Astrocyte (in vitro differentiated cells and primary cell): Measurements from ENCODE around the gene XYLT1. TPM values are rescaled to one million over a fixed set of nuclear protein-coding genes. Genes with fewer than 3 reads are reported as not detected.

Experiments used
- DNase-seq: peaks from one replicate; pipeline ENCODE4 v3.0.0-alpha.2; 2010; ENCODE audit warnings: low read depth
- FAIRE-seq: peaks from 2 replicates; lab custom pipeline; 2011; peaks lifted over from hg19 to GRCh38; lab: Jason Lieb, UNC
- H2AFZ ChIP-seq: 2 replicates; pipeline ENCODE4 v1.6.0; 2012; ENCODE audit warnings: low read depth, low read length, inconsistent platforms
- H3K27ac ChIP-seq: 2 replicates; pipeline ENCODE4 v1.5.1; 2011; ENCODE audit warnings: low read depth, low read length, inconsistent platforms
- H3K27me3 ChIP-seq: 2 replicates; pipeline ENCODE4 v1.6.0; 2011; ENCODE audit warnings: low read length, inconsistent platforms; ENCODE audit not compliant: insufficient read depth
- H3K36me3 ChIP-seq: 2 replicates; pipeline ENCODE4 v1.5.1; 2011; ENCODE audit warnings: low read length, inconsistent platforms; ENCODE audit not compliant: insufficient read depth
- H3K4me1 ChIP-seq: 2 replicates; pipeline ENCODE4 v1.5.1; 2011; ENCODE audit warnings: low read length, inconsistent platforms; ENCODE audit not compliant: insufficient read depth
- H3K4me2 ChIP-seq: 2 replicates; pipeline ENCODE4 v1.6.0; 2012; ENCODE audit warnings: low read length, inconsistent platforms
- H3K4me3 ChIP-seq: 2 replicates; pipeline ENCODE4 v1.5.1; 2011; ENCODE audit warnings: low read depth, mild to moderate bottlenecking, low read length, inconsistent platforms; ENCODE audit not compliant: insufficient read depth
- H3K79me2 ChIP-seq: 2 replicates; pipeline ENCODE4 v1.6.0; 2012; ENCODE audit warnings: mild to moderate bottlenecking, low read length, inconsistent platforms; ENCODE audit not compliant: insufficient read depth
- H3K9ac ChIP-seq: 2 replicates; pipeline ENCODE4 v1.6.0; 2012; ENCODE audit warnings: mild to moderate bottlenecking, low read length, inconsistent platforms
- H3K9me3 ChIP-seq: 2 replicates; pipeline ENCODE4 v1.5.1; 2012; ENCODE audit warnings: low read depth, mild to moderate bottlenecking, low read length, inconsistent platforms; ENCODE audit not compliant: insufficient read depth
- H4K20me1 ChIP-seq: 2 replicates; pipeline ENCODE4 v1.6.0; 2012; ENCODE audit warnings: low read length, inconsistent platforms; ENCODE audit not compliant: insufficient read depth
- H3K27ac Mint-ChIP-seq: one replicate; pipeline ENCODE4 v1.8.0; 2021; ENCODE audit warnings: mild to moderate bottlenecking, mixed read lengths; ENCODE audit not compliant: unreplicated experiment
- H3K27me3 Mint-ChIP-seq: one replicate; pipeline ENCODE4 v1.8.0; 2021; ENCODE audit warnings: low read depth, mixed read lengths; ENCODE audit not compliant: unreplicated experiment
- H3K36me3 Mint-ChIP-seq: one replicate; pipeline ENCODE4 v1.8.0; 2021; ENCODE audit warnings: low read depth, mixed read lengths; ENCODE audit not compliant: unreplicated experiment
- H3K4me1 Mint-ChIP-seq: one replicate; pipeline ENCODE4 v1.8.0; 2021; ENCODE audit warnings: low read depth, mixed read lengths; ENCODE audit not compliant: unreplicated experiment
- H3K4me3 Mint-ChIP-seq: one replicate; pipeline ENCODE4 v1.8.0; 2021; ENCODE audit warnings: mild to moderate bottlenecking, moderate library complexity, mixed read lengths; ENCODE audit not compliant: unreplicated experiment
- H3K9me3 Mint-ChIP-seq: one replicate; pipeline ENCODE4 v1.8.0; 2021; ENCODE audit warnings: mild to moderate bottlenecking, mixed read lengths; ENCODE audit not compliant: unreplicated experiment
- CTCF ChIP-seq: IDR thresholded peaks from 2 replicates; pipeline ENCODE4 v1.5.1; 2011; ENCODE audit warnings: low read depth, mild to moderate bottlenecking, inconsistent platforms, low read length, moderate library complexity; ENCODE audit not compliant: insufficient read depth
- EZH2 ChIP-seq: IDR thresholded peaks from 2 replicates; pipeline ENCODE4 v1.6.1; 2012; ENCODE audit warnings: mild to moderate bottlenecking, low read length, inconsistent platforms; ENCODE audit not compliant: insufficient read depth
- total RNA-seq: library from RNA; stranded (reverse); gene quantifications from 2 replicates; pipeline ENCODE4 v1.2.1, GENCODE V29; 2021

XYLT1 gene
- total RNA-seq, 1 donor from 2014 or later = 22.9 TPM

- no peak overlapping the region for H2AFZ ChIP-seq
- H3K4me1 Mint-ChIP-seq = peaks cover 39% of the 10 kb centered on the region
- H3K27me3 Mint-ChIP-seq = no peaks in the 10 kb centered on the region
- peak overlapping the region; percentile 63 for H3K27ac Mint-ChIP-seq
- peak overlapping the region; percentile 71 for H3K9ac ChIP-seq
- H4K20me1 ChIP-seq = no peaks in the 10 kb centered on the region
- H3K4me3 Mint-ChIP-seq = no peak overlapping the region
- no peaks in the 10 kb centered on the region for H3K36me3 ChIP-seq
- TF ChIP-seq CTCF (no peak), EZH2 (no peak)
- peak overlapping the region; percentile 60 for H3K4me2 ChIP-seq
- H3K9me3 ChIP-seq = no peaks in the 10 kb centered on the region
- DNase-seq = peak; percentile 75
- H3K79me2 ChIP-seq = no peaks in the 10 kb centered on the region
- peak overlapping the region; percentile 95 for H3K27ac ChIP-seq
- no peak overlapping the region for H3K4me3 ChIP-seq
- no peak for FAIRE-seq
- no peaks in the 10 kb centered on the region for H3K36me3 Mint-ChIP-seq
- H3K27me3 ChIP-seq = no peaks in the 10 kb centered on the region
- H3K4me1 ChIP-seq = peaks cover 46% of the 10 kb centered on the region
- peaks cover under 1% of the 10 kb centered on the region for H3K9me3 Mint-ChIP-seq
Measured at GRCh38 chr16:17519101-17519955, 48.6 kb upstream of the XYLT1 start.

DNA sequence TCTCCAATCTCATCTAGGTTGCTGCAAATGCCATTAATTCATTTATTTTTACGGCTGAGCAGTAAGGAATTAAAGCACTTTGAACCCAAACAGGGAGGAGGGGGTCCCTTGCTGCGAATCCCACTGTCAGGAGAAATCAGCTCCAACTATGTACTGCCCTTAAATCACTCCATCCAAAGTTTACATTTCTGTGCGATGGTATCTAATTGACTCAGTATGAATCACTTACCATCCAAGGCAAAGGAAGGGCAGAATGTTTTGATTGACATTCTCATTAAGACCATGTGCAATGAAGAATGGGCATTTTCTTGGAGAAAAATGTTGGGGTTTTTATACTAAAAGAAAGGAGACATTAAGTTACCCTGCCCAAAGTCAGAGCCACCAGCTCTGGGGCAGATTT lies 47.7 kb upstream of the XYLT1 start:
- Histone ChIP-seq H3K27ac (peak overlapping the region; percentile 95), H3K27me3 (no peaks in the 10 kb centered on the region), H3K4me3 (no peak overlapping the region), H4K20me1 (no peaks in the 10 kb centered on the region), H3K9me3 (no peaks in the 10 kb centered on the region), H3K9ac (peak overlapping the region; percentile 71), H3K4me2 (peak overlapping the region; percentile 60), H3K79me2 (no peaks in the 10 kb centered on the region), H3K4me1 (peaks cover 46% of the 10 kb centered on the region), H2AFZ (no peak overlapping the region), H3K36me3 (no peaks in the 10 kb centered on the region)
- H3K27ac Mint-ChIP-seq = peak overlapping the region; percentile 80
- H3K27me3 Mint-ChIP-seq = no peaks in the 10 kb centered on the region
- peaks cover 4% of the 10 kb centered on the region for H3K9me3 Mint-ChIP-seq
- no peak overlapping the region for H3K4me3 Mint-ChIP-seq
- peaks cover 43% of the 10 kb centered on the region for H3K4me1 Mint-ChIP-seq
- DNase-seq (peak; percentile 97), FAIRE-seq (no peak)
- TF ChIP-seq EZH2 (no peak), CTCF (no peak)
- no peaks in the 10 kb centered on the region for H3K36me3 Mint-ChIP-seq
